ENCODE measurements around the gene SZT2. TPM values are rescaled to one million over a fixed set of nuclear protein-coding genes. Genes with fewer than 3 reads are reported as not detected.

The SZT2 gene
- total and polyA plus RNA-seq, 2 of the 13 experiments (the other 11 are each of a cell fraction or from before 2014, with no cell fraction given) = 8.0 to 8.8 TPM

- intact Hi-C loops (cut with micrococcal nuclease; ENCODE audit: unreplicated experiment) (no loop called here), in situ Hi-C loops (cut with HindIII; ENCODE audit: extremely low pct_ligation_motif_present, low pct_unique_long_range_greater_than_20kb) (no loop called here)
- peaks cover 19 to 35% of the 10 kb centered on the region in 2 experiments; a peak in 4 of 5 replicates for H3K36me3 ChIP-seq (replicated peaks in 1 of 2; ENCODE audit: control insufficient read depth in 1 of 2, insufficient read depth in 2 of 2, low read length in 2 of 2)
- POLR2A ChIA-PET = interaction anchor here (1.1 kb wide), 1 partner anchor 201 kb away, joined by 3 read pairs; the partner anchor contains the start of gene KDM4A
- WGBS (ENCODE audit: low lambda C conversion rate) = 93% methylated on average over 11 of the region's 11 CpGs
- no peak overlapping the region for H2AFZ ChIP-seq (ENCODE audit: low read length)
- ATAC-seq (no peak), FAIRE-seq (no peak), DNase-seq (ENCODE audit: low spot score) (no peak)
- no TSS peak for BruUV-seq (replicated peaks)
- H3K27ac ChIP-seq (ENCODE audit: extremely low read length, insufficient read depth, low read length) = no peak overlapping the region
- no peaks in the 10 kb centered on the region for H4K20me1 ChIP-seq (ENCODE audit: insufficient read depth, low read length)
- no peak overlapping the region for H3K9ac ChIP-seq (ENCODE audit: insufficient read depth, low read depth, low read length)
- no peaks in the 10 kb centered on the region for H3K79me2 ChIP-seq (ENCODE audit: insufficient read depth, low read length)
- CTCF ChIA-PET (ENCODE audit: low intra/inter-chr PET ratio, low total read pairs) = no interaction called here
- no peak overlapping the region for H3K4me3 ChIP-seq (replicated peaks in 1 of 3; ENCODE audit: insufficient read depth in 1 of 3, low read depth in 2 of 3, low read length in 3 of 3)
- no peaks in the 10 kb centered on the region for H3K4me1 ChIP-seq (ENCODE audit: insufficient read depth, low read length)
- TF ChIP-seq ZNF850 (CRISPR knock-in tag; conservative IDR thresholded peaks at IDR 0.05) (no peak), ZFP82 (CRISPR knock-in tag; IDR thresholded peaks at IDR 0.05; ENCODE audit: borderline replicate concordance) (no peak), CHD4 (IDR thresholded peaks at IDR 0.05; ENCODE audit: borderline replicate concordance, low read length) (no peak), DRAP1 (CRISPR knock-in tag; IDR thresholded peaks at IDR 0.05) (no peak), PRMT3 (CRISPR knock-in tag; IDR thresholded peaks at IDR 0.05; ENCODE audit: borderline replicate concordance, low read depth) (no peak), KAT8 (CRISPR knock-in tag; IDR thresholded peaks at IDR 0.05) (no peak)
- H3K4me2 ChIP-seq (ENCODE audit: low read depth, low read length) = no peak overlapping the region
- H3K9me3 ChIP-seq (ENCODE audit: low read length) = no peaks in the 10 kb centered on the region
- H3K27me3 ChIP-seq (ENCODE audit: control insufficient read depth in 1 of 2, insufficient read depth in 2 of 2, low read length in 2 of 2) = no peaks in the 10 kb centered on the region
These were observed 59.4 kb downstream of the SZT2 start for GRCh38 chr1:43448955-43449707.

GRCh38 chr1:43449708-43450069 lies 60.0 kb downstream of the SZT2 start:
- ChIA-PET POLR2A (interaction anchor here (1.1 kb wide), 1 partner anchor 200 kb away, joined by 3 read pairs; the partner anchor contains the start of gene KDM4A), CTCF (ENCODE audit: low intra/inter-chr PET ratio, low total read pairs) (no interaction called here)
- Histone ChIP-seq H4K20me1 (ENCODE audit: insufficient read depth, low read length) (no peaks in the 10 kb centered on the region), H3K4me3 (replicated peaks in 1 of 3; ENCODE audit: insufficient read depth in 1 of 3, low read depth in 2 of 3, low read length in 3 of 3) (no peak overlapping the region), H3K9me3 (ENCODE audit: low read length) (no peaks in the 10 kb centered on the region), H3K4me1 (ENCODE audit: insufficient read depth, low read length) (no peaks in the 10 kb centered on the region), H3K4me2 (ENCODE audit: low read depth, low read length) (no peak overlapping the region), H2AFZ (ENCODE audit: low read length) (no peak overlapping the region), H3K27ac (ENCODE audit: extremely low read length, insufficient read depth, low read length) (no peak overlapping the region), H3K9ac (ENCODE audit: insufficient read depth, low read depth, low read length) (no peak overlapping the region), H3K36me3 (replicated peaks in 1 of 2; ENCODE audit: control insufficient read depth in 1 of 2, insufficient read depth in 2 of 2, low read length in 2 of 2) (peaks cover 19 to 35% of the 10 kb centered on the region in 2 experiments; a peak in 4 of 5 replicates), H3K79me2 (ENCODE audit: insufficient read depth, low read length) (no peaks in the 10 kb centered on the region), H3K27me3 (ENCODE audit: control insufficient read depth in 1 of 2, insufficient read depth in 2 of 2, low read length in 2 of 2) (no peaks in the 10 kb centered on the region)
- ATAC-seq = no peak
- DNase-seq (ENCODE audit: low spot score) = no peak
- intact Hi-C loops (cut with micrococcal nuclease; ENCODE audit: unreplicated experiment) (no loop called here), in situ Hi-C loops (cut with HindIII; ENCODE audit: extremely low pct_ligation_motif_present, low pct_unique_long_range_greater_than_20kb) (no loop called here)
- FAIRE-seq = no peak
- no TSS peak for BruUV-seq (replicated peaks)
- 97% methylated on average over 5 of the region's 5 CpGs for WGBS (ENCODE audit: low lambda C conversion rate)
- TF ChIP-seq WIZ (CRISPR knock-in tag; IDR thresholded peaks at IDR 0.05) = no peak
- no peak for TF ChIP-seq BORCS8-MEF2B (CRISPR knock-in tag; IDR thresholded peaks at IDR 0.05)
- no peak for TF ChIP-seq SRF (IDR thresholded peaks at IDR 0.05; ENCODE audit: low read depth, low read length)
- TF ChIP-seq ZSCAN25 (CRISPR knock-in tag; IDR thresholded peaks at IDR 0.05) = no peak
- no peak for TF ChIP-seq ZNF850 (CRISPR knock-in tag; conservative IDR thresholded peaks at IDR 0.05)
- TF ChIP-seq SNAI1 (CRISPR knock-in tag; IDR thresholded peaks at IDR 0.05; ENCODE audit: borderline replicate concordance) = no peak
- no peak for TF ChIP-seq MXD4 (CRISPR knock-in tag; IDR thresholded peaks at IDR 0.05)
- no peak for TF ChIP-seq ZBTB46 (CRISPR knock-in tag; IDR thresholded peaks at IDR 0.05; ENCODE audit: borderline replicate concordance)
- no peak for TF ChIP-seq ZNF326 (CRISPR knock-in tag; IDR thresholded peaks at IDR 0.05; ENCODE audit: borderline replicate concordance)
- TF ChIP-seq ZSCAN30 (CRISPR knock-in tag; IDR thresholded peaks at IDR 0.05) = no peak
- TF ChIP-seq ZNF383 (CRISPR knock-in tag; IDR thresholded peaks at IDR 0.05; ENCODE audit: borderline replicate concordance) = no peak
- TF ChIP-seq SAP130 (CRISPR knock-in tag; IDR thresholded peaks at IDR 0.05; ENCODE audit: low read depth) = no peak
